Measurements from ENCODE around the gene SMCO4.

- TF ChIP-seq, protein P1, sequence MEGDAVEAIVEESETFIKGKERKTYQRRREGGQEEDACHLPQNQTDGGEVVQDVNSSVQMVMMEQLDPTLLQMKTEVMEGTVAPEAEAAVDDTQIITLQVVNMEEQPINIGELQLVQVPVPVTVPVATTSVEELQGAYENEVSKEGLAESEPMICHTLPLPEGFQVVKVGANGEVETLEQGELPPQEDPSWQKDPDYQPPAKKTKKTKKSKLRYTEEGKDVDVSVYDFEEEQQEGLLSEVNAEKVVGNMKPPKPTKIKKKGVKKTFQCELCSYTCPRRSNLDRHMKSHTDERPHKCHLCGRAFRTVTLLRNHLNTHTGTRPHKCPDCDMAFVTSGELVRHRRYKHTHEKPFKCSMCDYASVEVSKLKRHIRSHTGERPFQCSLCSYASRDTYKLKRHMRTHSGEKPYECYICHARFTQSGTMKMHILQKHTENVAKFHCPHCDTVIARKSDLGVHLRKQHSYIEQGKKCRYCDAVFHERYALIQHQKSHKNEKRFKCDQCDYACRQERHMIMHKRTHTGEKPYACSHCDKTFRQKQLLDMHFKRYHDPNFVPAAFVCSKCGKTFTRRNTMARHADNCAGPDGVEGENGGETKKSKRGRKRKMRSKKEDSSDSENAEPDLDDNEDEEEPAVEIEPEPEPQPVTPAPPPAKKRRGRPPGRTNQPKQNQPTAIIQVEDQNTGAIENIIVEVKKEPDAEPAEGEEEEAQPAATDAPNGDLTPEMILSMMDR (IDR thresholded peaks at IDR 0.05 in 4 of 5, conservative IDR thresholded peaks at IDR 0.05 in 1 of 5) = no peak
- TF ChIP-seq POLR2A (IDR thresholded peaks at IDR 0.05) = no peak
Observed at GRCh38 chr11:93504110-93505095, 38.8 kb downstream of the SMCO4 start.
